ENCODE measurements around the gene INTS11. TPM values are rescaled to one million over a fixed set of nuclear protein-coding genes. Genes with fewer than 3 reads are reported as not detected.

INTS11 gene
- total and polyA plus RNA-seq, 4 donors, result 26.3 to 40.5 (median 34.5) TPM

- TF ChIP-seq ATF3 (IDR thresholded peaks at IDR 0.05) (no peak), JUND (IDR thresholded peaks at IDR 0.05) (no peak), HNF4A (conservative IDR thresholded peaks at IDR 0.05) (no peak)
Observed at GRCh38 chr1:1337793-1338147, 13.3 kb upstream of the INTS11 start (continued).

- peaks cover 5 to 17% (median 11%) of the 10 kb centered on the region in 4 donors for H3K4me1 ChIP-seq (ENCODE audit: control insufficient read depth in 4 of 4, insufficient read depth in 4 of 4, low read length in 3 of 4)
- no peaks in the 10 kb centered on the region for H3K27me3 ChIP-seq (ENCODE audit: control insufficient read depth in 4 of 4, insufficient read depth in 4 of 4, low read length in 3 of 4)
- DNase-seq (ENCODE audit: low spot score), result no peak
- no peak overlapping the region for H3K9ac ChIP-seq (ENCODE audit: low read depth in 1 of 2, low read length in 2 of 2)
- H3K27ac ChIP-seq (ENCODE audit: low read depth in 1 of 2, low read length in 2 of 2), result no peak overlapping the region
- H3K4me3 ChIP-seq (ENCODE audit: low read depth in 1 of 3, low read length in 3 of 3), result no peak overlapping the region
- no peak for TF ChIP-seq REST (IDR thresholded peaks at IDR 0.05)
- no peak for TF ChIP-seq RXRA (IDR thresholded peaks at IDR 0.05)
- TF ChIP-seq JUND (IDR thresholded peaks at IDR 0.05), result no peak
- TF ChIP-seq TAF1 (conservative IDR thresholded peaks at IDR 0.05), result no peak
- no peak for TF ChIP-seq FOXA1 (IDR thresholded peaks at IDR 0.05)
- no peak for TF ChIP-seq FOXA2 (IDR thresholded peaks at IDR 0.05)
- no peak for TF ChIP-seq ATF3 (IDR thresholded peaks at IDR 0.05)
- no peak for TF ChIP-seq GABPA (IDR thresholded peaks at IDR 0.05 in 1 of 2, conservative IDR thresholded peaks at IDR 0.05 in 1 of 2)
- no peak for TF ChIP-seq RAD21 (IDR thresholded peaks at IDR 0.05)
- peaks cover 0 to 31% (median 15%) of the 10 kb centered on the region in 4 donors for H3K36me3 ChIP-seq (ENCODE audit: control insufficient read depth in 4 of 4, insufficient read depth in 3 of 4, low read depth in 1 of 4, low read length in 3 of 4)
- H3K9me3 ChIP-seq (ENCODE audit: control insufficient read depth in 4 of 4, low read length in 3 of 4), result no peaks in the 10 kb centered on the region
- 96% methylated on average over 32 of the region's 32 CpGs for WGBS
Observed at GRCh38 chr1:1336931-1337792, 12.7 kb upstream of the INTS11 start.

- H3K9me3 ChIP-seq (ENCODE audit: control insufficient read depth in 4 of 4, low read length in 3 of 4), result no peaks in the 10 kb centered on the region
- no peaks in the 10 kb centered on the region for H3K27me3 ChIP-seq (ENCODE audit: control insufficient read depth in 4 of 4, insufficient read depth in 4 of 4, low read length in 3 of 4)
- H3K36me3 ChIP-seq (ENCODE audit: control insufficient read depth in 4 of 4, insufficient read depth in 3 of 4, low read depth in 1 of 4, low read length in 3 of 4), result peaks cover 0 to 29% (median 15%) of the 10 kb centered on the region in 4 donors
- H3K9ac ChIP-seq (ENCODE audit: low read depth in 1 of 2, low read length in 2 of 2), result no peak overlapping the region
- peaks cover 6 to 21% (median 14%) of the 10 kb centered on the region in 4 donors for H3K4me1 ChIP-seq (ENCODE audit: control insufficient read depth in 4 of 4, insufficient read depth in 4 of 4, low read length in 3 of 4)
- H3K4me3 ChIP-seq (ENCODE audit: low read depth in 1 of 3, low read length in 3 of 3), result no peak overlapping the region
- 96% methylated on average over 26 of the region's 26 CpGs for WGBS
- H3K27ac ChIP-seq (ENCODE audit: low read depth in 1 of 2, low read length in 2 of 2), result no peak overlapping the region
- no peak for DNase-seq (ENCODE audit: low spot score)
- TF ChIP-seq ATF3 (IDR thresholded peaks at IDR 0.05) (no peak), HNF4G (IDR thresholded peaks at IDR 0.05) (no peak), EGR1 (IDR thresholded peaks at IDR 0.05; ENCODE audit: low read depth in 2 of 2) (no peak), MAX (IDR thresholded peaks at IDR 0.05) (no peak), YY1 (IDR thresholded peaks at IDR 0.05) (no peak), RAD21 (IDR thresholded peaks at IDR 0.05) (no peak), NR2F2 (IDR thresholded peaks at IDR 0.05) (no peak), SP1 (IDR thresholded peaks at IDR 0.05) (no peak), CTCF (IDR thresholded peaks at IDR 0.05; ENCODE audit: low read depth, low read length, missing input control) (no peak), RXRA (IDR thresholded peaks at IDR 0.05) (no peak), TAF1 (conservative IDR thresholded peaks at IDR 0.05) (no peak), FOXA1 (IDR thresholded peaks at IDR 0.05) (no peak), JUND (IDR thresholded peaks at IDR 0.05) (no peak), GABPA (IDR thresholded peaks at IDR 0.05 in 1 of 2, conservative IDR thresholded peaks at IDR 0.05 in 1 of 2) (no peak), FOXA2 (IDR thresholded peaks at IDR 0.05) (no peak), ZBTB33 (IDR thresholded peaks at IDR 0.05) (no peak)
Observed at GRCh38 chr1:1336446-1336845, 12.0 kb upstream of the INTS11 start.

Measured in liver (tissue), 9 donors.